ENCODE results near the gene HELZ.

GRCh38 chr17:67162771-67163170 lies 82.2 kb downstream of the HELZ start:
- TF ChIP-seq REST (IDR thresholded peaks at IDR 0.05) (no peak), ESRRA (IDR thresholded peaks at IDR 0.05; ENCODE audit: borderline replicate concordance, low read length) (no peak), CTCF (IDR thresholded peaks at IDR 0.05) (no peak), POLR2A (IDR thresholded peaks at IDR 0.05; ENCODE audit: low read length) (no peak), USF2 (IDR thresholded peaks at IDR 0.05) (no peak), CBX2 (IDR thresholded peaks at IDR 0.05; ENCODE audit: borderline replicate concordance, low read depth) (no peak), RNF2 (IDR thresholded peaks at IDR 0.05; ENCODE audit: borderline replicate concordance, low read depth) (no peak), POLR2AphosphoS2 (conservative IDR thresholded peaks at IDR 0.05; ENCODE audit: low read length) (no peak), PHF8 (IDR thresholded peaks at IDR 0.05; ENCODE audit: borderline replicate concordance, low read depth) (no peak), CHD4 (IDR thresholded peaks at IDR 0.05; ENCODE audit: borderline replicate concordance) (no peak), EP300 (IDR thresholded peaks at IDR 0.05) (no peak), CEBPB (IDR thresholded peaks at IDR 0.05) (no peak), MAX (IDR thresholded peaks at IDR 0.05) (no peak), RCOR1 (IDR thresholded peaks at IDR 0.05; ENCODE audit: low read depth, low read length) (no peak)
